ENCODE measurements around the gene DNASE1L1. TPM values are rescaled to one million over a fixed set of nuclear protein-coding genes. Genes with fewer than 3 reads are reported as not detected.
"Not testable (repeated sequence)": the region's sequence is repeated elsewhere in the genome, so short reads cannot be mapped to it uniquely, and the experiment has no call there.

DNASE1L1 gene
- total RNA-seq, 1 donor from 2014 or later = 9.3 TPM

DNA sequence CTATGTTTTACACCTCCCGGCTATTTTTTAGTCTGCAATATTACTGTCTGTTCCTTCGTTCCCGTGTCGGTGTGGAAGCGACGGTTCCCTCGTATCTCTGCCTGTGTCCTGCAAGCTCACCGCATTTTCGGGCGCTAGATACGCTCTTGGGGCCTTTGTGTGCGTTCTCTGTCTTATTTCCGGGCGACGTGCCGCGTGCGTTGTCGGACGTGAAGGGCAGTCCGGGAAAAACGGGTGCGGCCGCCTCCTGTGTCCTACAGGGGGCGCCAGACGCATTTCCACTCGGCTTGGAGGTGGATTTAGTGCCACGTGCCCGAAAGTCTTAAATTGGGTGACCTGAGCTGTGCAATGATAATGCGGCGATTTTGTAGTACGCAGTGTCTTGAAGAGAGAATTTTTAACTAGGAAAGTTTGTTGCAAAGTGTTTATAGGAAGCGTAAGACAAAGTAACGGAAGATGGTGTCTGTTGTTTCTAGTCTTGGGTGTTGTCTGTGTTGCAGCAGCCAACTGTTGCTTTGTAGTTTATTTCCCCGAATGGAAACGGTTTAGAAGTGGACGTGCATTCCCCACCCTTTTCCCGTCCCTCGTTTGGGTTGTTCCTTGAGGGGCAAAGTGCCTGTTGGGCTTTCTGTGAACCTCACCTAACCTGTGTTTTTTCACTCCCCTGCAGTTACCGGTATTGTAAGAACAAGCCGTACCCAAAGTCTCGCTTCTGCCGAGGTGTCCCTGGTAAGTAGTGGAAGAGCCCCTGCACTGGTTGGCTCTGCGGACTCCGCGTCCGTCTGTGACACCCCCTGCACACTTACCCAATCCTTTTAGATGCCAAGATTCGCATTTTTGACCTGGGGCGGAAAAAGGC, 10.2 kb downstream of the DNASE1L1 start:
- Mint-ChIP-seq H3K4me3 (peak overlapping the region; percentile 96), H3K4me1 (peaks cover 19% of the 10 kb centered on the region), H3K27me3 (ENCODE audit: low read depth) (peaks cover 23% of the 10 kb centered on the region), H3K27ac (ENCODE audit: unreplicated experiment) (peak overlapping the region; percentile 100), H3K9me3 (peaks cover 5% of the 10 kb centered on the region), H3K36me3 (ENCODE audit: low read depth) (peaks cover 23% of the 10 kb centered on the region)
- DNase-seq (ENCODE audit: low read depth, low spot score) = peak; percentile 74
- TF ChIP-seq, protein P1, sequence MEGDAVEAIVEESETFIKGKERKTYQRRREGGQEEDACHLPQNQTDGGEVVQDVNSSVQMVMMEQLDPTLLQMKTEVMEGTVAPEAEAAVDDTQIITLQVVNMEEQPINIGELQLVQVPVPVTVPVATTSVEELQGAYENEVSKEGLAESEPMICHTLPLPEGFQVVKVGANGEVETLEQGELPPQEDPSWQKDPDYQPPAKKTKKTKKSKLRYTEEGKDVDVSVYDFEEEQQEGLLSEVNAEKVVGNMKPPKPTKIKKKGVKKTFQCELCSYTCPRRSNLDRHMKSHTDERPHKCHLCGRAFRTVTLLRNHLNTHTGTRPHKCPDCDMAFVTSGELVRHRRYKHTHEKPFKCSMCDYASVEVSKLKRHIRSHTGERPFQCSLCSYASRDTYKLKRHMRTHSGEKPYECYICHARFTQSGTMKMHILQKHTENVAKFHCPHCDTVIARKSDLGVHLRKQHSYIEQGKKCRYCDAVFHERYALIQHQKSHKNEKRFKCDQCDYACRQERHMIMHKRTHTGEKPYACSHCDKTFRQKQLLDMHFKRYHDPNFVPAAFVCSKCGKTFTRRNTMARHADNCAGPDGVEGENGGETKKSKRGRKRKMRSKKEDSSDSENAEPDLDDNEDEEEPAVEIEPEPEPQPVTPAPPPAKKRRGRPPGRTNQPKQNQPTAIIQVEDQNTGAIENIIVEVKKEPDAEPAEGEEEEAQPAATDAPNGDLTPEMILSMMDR (conservative IDR thresholded peaks at IDR 0.05) = peak; percentile 81

DNA sequence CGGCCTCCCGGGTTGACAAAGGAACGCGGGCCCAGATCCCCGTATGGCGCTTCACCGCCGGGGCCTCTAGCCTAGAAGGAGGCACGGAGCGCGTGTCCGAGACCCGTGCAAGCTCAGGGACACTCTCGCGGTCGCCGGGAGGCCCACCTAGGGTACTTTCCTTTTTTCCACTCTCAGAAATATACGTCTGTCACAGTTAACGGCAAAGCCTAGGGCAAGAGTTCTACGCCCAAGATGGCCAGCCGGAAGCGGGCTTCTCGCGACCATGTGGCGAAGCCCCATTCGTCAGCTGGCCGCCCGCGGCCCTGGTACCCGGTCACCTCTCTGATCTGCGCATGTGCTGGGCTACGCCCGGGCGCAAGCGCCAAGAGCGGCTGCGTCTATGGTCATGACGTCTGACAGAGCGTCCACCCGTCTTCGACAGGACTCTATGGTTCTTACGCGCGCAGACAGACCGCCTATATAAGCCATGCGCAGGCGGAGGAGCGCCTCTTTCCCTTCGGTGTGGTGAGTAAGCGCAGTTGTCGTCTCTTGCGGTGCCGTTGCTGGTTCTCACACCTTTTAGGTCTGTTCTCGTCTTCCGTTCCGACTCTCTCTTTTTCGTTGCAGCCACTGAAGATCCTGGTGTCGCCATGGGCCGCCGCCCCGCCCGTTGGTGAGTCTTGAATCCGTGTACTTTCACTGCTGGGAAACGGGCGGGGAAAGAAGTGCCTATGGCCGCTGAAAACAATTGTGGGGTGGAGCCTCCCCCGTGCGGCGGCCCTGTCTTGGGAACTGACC, 11.0 kb downstream of the DNASE1L1 start, which contains the start of gene RPL10:
Gene RPL10, plus strand, starts transcription at position 490 of the 780 bp plus-strand sequence. Its CDS starts 143 bp downstream, at position 633.
- Mint-ChIP-seq H3K4me3 (peak within 1 kb of the TSS; percentile 96), H3K27ac (ENCODE audit: unreplicated experiment) (peak within 1 kb of the TSS; percentile 100), H3K27me3 (ENCODE audit: low read depth) (peaks cover 23% of the 10 kb centered on the region), H3K9me3 (peaks cover 4% of the 10 kb centered on the region), H3K4me1 (peaks cover 19% of the 10 kb centered on the region), H3K36me3 (ENCODE audit: low read depth) (peaks cover 18% of the 10 kb centered on the region)
- peak; percentile 77 for DNase-seq (ENCODE audit: low read depth, low spot score)
- TF ChIP-seq, protein P1 (conservative IDR thresholded peaks at IDR 0.05) = no peak

DNA sequence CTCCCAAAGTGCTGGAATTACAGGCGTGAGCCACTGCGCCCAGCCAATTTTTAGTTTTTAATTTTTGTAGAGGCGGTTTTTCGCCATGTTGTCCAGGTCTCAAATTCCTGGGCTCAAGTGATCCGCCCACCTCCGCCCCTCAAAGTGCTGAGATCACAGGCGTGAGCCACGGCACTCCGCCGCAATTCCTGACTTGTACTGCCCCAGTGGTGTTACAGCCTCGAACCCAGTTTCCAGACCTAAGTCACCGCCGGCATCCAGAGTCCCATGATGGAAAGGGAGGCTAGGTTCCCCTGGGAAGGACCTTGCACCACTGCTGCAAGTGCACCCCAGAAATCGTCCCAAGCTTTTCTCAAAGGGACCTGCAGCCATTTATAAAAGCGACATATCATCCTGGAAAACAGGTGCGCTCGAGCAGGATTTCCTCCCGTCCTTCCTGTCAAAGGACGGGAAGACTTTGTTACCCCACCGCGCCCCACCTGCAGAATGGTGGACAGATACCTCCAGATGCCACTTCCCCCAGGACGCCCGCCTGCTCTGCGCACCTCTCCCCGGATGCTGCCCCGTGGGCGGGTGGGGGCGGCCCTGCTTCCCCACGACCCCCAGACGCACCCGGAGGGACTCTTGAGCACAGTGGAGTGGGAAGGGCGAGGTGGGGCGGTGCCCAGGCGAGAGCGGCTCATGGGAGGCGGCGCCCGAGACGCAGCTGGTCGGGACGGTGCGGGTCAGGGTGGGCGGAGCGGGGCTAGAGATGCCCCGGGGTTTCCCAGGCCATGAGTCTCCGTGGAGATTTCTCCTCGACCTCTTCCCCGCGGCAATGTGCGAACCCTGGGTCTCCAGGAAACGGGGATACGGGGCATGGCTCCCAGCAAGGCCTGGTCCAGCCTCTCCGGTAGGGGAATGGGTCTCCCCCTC, 11.8 kb downstream of the DNASE1L1 start:
- DNase-seq (ENCODE audit: low read depth, low spot score) = peak; percentile 48
- TF ChIP-seq, protein P1 (conservative IDR thresholded peaks at IDR 0.05) = no peak
- Mint-ChIP-seq H3K9me3 (peaks cover 4% of the 10 kb centered on the region), H3K27ac (ENCODE audit: unreplicated experiment) (peak overlapping the region; percentile 100), H3K4me1 (peaks cover 19% of the 10 kb centered on the region), H3K27me3 (ENCODE audit: low read depth) (peaks cover 20% of the 10 kb centered on the region), H3K36me3 (ENCODE audit: low read depth) (peaks cover 18% of the 10 kb centered on the region), H3K4me3 (peak overlapping the region; percentile 96)

DNA sequence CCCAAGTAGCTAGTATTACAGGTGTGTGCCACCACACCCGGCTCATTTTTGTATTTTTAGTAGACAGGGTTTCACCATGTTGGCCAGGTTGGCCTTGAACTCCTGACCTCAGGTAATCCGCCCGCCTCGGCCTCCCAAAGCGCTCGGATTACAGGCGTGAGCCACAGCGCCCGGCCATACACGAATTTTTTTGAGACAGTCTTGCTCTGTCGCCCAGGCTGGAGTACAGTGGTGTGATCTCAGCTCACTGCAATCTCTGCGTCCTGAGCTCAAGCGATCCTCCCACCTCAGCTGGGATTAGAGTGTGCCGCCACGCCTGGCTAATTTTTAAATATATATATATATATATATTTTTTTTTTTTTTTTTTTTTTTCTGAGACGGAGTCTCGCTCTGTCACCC, 12.7 kb downstream of the DNASE1L1 start:
- H3K9me3 Mint-ChIP-seq = not testable (repeated sequence)

DNA sequence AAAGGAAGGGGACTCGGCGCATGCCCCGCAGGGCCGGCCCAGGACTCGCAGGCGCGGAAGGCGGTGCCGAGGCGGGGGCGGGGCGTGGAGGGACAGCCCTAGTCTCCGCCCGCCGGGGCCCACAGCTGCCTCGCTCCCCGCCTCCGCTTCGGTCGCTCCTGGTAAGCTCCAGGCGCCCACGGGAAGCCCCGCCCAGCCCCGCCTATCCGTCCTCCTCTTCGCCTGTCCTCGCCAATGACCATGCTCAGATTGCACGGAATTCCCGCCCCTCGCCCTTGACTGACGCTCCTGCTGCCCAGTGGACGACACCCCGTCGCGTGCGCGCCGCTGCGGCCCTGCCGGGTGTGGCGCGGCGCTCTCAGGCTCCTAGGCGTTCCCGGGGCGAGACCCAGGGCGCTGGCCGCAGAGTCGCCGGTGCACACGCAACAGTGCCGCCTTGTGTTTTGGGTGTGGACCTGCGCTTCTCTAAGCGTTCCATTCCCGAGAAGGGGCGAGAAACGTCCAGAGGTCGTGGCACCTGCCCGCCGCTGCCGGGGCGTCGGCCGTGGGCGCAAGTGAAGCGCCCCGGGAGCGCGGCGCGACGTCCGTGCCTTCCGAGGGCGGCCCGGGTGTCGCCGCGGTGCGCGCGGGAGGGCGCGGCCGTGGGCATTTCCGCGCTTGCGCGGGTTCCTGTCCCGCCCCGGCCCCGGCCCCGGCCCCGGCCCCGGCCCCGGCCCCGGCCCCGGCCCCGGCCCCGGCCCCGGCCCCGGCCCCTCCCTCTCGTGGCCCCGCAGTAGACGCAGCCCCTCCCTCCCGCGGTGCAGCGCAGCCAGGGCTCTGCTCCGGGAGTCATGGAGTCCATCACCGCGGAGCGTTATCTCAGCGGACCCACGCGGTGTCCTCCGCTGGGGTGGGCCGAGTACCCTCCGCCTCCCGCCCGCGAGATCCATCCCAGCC, 19.0 kb downstream of the DNASE1L1 start:
- DNase-seq (ENCODE audit: low read depth, low spot score); H3K4me3 Mint-ChIP-seq: not testable (repeated sequence)

More for the DNA sequence above, 12.7 kb downstream of the DNASE1L1 start:
- not testable (repeated sequence) for H3K4me3 Mint-ChIP-seq; H3K27ac Mint-ChIP-seq (ENCODE audit: unreplicated experiment); DNase-seq (ENCODE audit: low read depth, low spot score)
- H3K36me3 Mint-ChIP-seq (ENCODE audit: low read depth) = peaks cover 18% of the 10 kb centered on the region
- peaks cover 17% of the 10 kb centered on the region for H3K27me3 Mint-ChIP-seq (ENCODE audit: low read depth)
- peaks cover 19% of the 10 kb centered on the region for H3K4me1 Mint-ChIP-seq

DNA sequence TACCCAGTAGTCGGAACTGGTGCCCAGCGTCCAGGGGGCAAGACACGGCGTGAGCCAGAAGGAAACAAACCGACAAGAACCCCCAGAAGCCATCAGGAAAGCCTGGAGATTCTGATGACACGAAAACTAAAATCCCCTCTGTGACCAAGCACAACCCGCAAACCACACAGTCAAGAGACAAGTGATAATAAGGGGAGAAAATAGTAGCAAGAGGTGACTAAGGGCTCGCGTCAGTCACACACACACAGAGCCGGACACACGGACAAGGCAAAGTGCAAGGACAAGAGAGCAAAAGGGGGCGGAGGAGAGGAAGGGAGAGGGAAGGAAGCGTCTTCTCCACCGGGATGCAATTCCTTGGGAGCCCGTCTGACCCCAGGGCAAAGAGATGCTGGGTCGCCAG, 20.4 kb downstream of the DNASE1L1 start:
- H3K27ac Mint-ChIP-seq (ENCODE audit: unreplicated experiment); H3K36me3 Mint-ChIP-seq (ENCODE audit: low read depth); H3K27me3 Mint-ChIP-seq (ENCODE audit: low read depth); H3K4me1 Mint-ChIP-seq; H3K4me3 Mint-ChIP-seq; H3K9me3 Mint-ChIP-seq; DNase-seq (ENCODE audit: low read depth, low spot score): not testable (repeated sequence)

More for the DNA sequence above, 19.0 kb downstream of the DNASE1L1 start:
- not testable (repeated sequence) for H3K27ac Mint-ChIP-seq (ENCODE audit: unreplicated experiment); H3K27me3 Mint-ChIP-seq (ENCODE audit: low read depth); H3K36me3 Mint-ChIP-seq (ENCODE audit: low read depth); H3K4me1 Mint-ChIP-seq; H3K9me3 Mint-ChIP-seq

DNA sequence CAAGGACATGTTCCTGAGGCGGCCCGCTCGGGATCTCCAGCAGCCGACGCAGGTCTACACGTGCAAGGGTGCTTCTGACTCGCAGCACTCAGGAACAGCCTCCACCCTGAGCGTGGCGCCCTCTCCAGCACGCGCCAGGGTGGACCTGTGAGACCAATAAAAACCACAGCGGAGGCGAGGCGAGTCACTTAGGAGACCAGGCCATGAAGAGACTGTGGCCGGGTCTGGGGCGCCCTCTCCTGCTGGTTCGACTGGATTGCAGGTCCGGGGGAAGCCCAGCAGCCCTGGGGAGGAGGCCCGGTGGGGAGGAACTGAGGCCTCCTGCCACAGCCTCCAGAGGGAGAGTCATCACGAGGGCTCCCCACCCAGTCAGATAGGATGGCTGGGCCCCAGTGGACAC, 21.0 kb downstream of the DNASE1L1 start:
- H3K27me3 Mint-ChIP-seq (ENCODE audit: low read depth); DNase-seq (ENCODE audit: low read depth, low spot score); H3K4me1 Mint-ChIP-seq; H3K36me3 Mint-ChIP-seq (ENCODE audit: low read depth); H3K9me3 Mint-ChIP-seq; H3K4me3 Mint-ChIP-seq; H3K27ac Mint-ChIP-seq (ENCODE audit: unreplicated experiment): not testable (repeated sequence)

Measured in neural crest cell (in vitro differentiated cells).